HCT116 (cell line): ENCODE measurements around the gene ZNF319. TPM values are rescaled to one million over a fixed set of nuclear protein-coding genes. Genes with fewer than 3 reads are reported as not detected.

Experiments
- ATAC-seq: fragments of 200-7000 bp; cut with Tn5 transposase; 2 replicates; pipeline ENCODE4 v1.9.1; 2020; ENCODE audit warnings: mild to moderate bottlenecking, moderate library complexity
- BruUV-seq: library from RNA; stranded (reverse); fragments of 400-500 nt; replicated peaks from 2 replicates; lab custom pipeline; 2021; lab: Mats Ljungman, UMichigan
- CTCF ChIA-PET: fragments of 300-600 bp; sonication (Branson Sonifier 250); formaldehyde crosslinking; loops from one replicate; lab custom pipeline; 2021; ENCODE audit warnings: antibody characterized with exemption; lab: Charles Lee
- POLR2A ChIA-PET: fragments of 300-600, 350-600 bp; sonication (Branson Sonifier 250); formaldehyde crosslinking; loops from one replicate; lab custom pipeline; 2021; ENCODE audit warnings: antibody characterized with exemption; lab: Charles Lee
- RAD21 ChIA-PET, 2 experiments: fragments of 300-600 bp; sonication (Branson Sonifier 250); formaldehyde crosslinking; loops; one replicate each; lab custom pipeline; 2023; ENCODE audit warnings: low total read pairs in 2 of 2; ENCODE audit not compliant: uncharacterized antibody in 2 of 2, unreplicated experiment in 2 of 2, low non-redundant PET in 1 of 2; lab: Charles Lee
- DNase-seq: peaks from one replicate; pipeline ENCODE4 v3.0.0-alpha.2; 2010; ENCODE audit warnings: low read depth, low spot score
- H2AFZ ChIP-seq: fragments of 200-600 bp; shearing (Covaris generic), sonication (generic); 2 replicates; pipeline ENCODE4 v1.6.1; 2017; ENCODE audit warnings: low read depth, mixed run types, mixed read lengths, antibody characterized with exemption, low read length; ENCODE audit not compliant: poor library complexity, severe bottlenecking
- H3K27ac ChIP-seq: 2 replicates; pipeline ENCODE4 v1.5.1; 2012; ENCODE audit warnings: low read depth, low read length
- H3K27me3 ChIP-seq: fragments of 200-600 bp; sonication (generic); 2 replicates; pipeline ENCODE4 v1.6.1; 2016; ENCODE audit warnings: mixed run types, low read length, mixed read lengths; ENCODE audit not compliant: insufficient read depth
- H3K36me3 ChIP-seq, 2 experiments: fragments of 200-500 bp in 1 of 2; fragments of 200-600 bp in 1 of 2; sonication (Bioruptor generic) in 1 of 2; sonication (generic) in 1 of 2; 2 replicates each; pipeline versions ENCODE4 v1.5.1 to v1.6.1; 2014 to 2016; ENCODE audit warnings: low read length in 2 of 2, inconsistent platforms in 1 of 2, mixed read lengths in 1 of 2, mixed run types in 1 of 2; ENCODE audit not compliant: insufficient read depth in 2 of 2, control insufficient read depth in 1 of 2
- H3K4me1 ChIP-seq, 2 experiments: fragments of 200-600 bp in 1 of 2; sonication (generic) in 1 of 2; 2 replicates each; pipeline versions ENCODE4 v1.5.1 to v1.6.1; 2012 to 2017; ENCODE audit warnings: low read length in 2 of 2, inconsistent platforms in 1 of 2, mild to moderate bottlenecking in 1 of 2, mixed read lengths in 1 of 2, mixed run types in 1 of 2, moderate library complexity in 1 of 2; ENCODE audit not compliant: insufficient read depth in 2 of 2, control insufficient read depth in 1 of 2
- H3K4me2 ChIP-seq: fragments of 200-600 bp; sonication (generic); 2 replicates; pipeline ENCODE4 v1.6.1; 2017; ENCODE audit warnings: mixed run types, low read length, mixed read lengths
- H3K4me3 ChIP-seq, 2 experiments: fragments of 200-600 bp in 1 of 2; sonication (generic) in 1 of 2; replicated peaks in 1 of 2; 2 replicates each; pipeline ENCODE4 v1.5.1; 2011 to 2016; ENCODE audit warnings: low read length in 2 of 2, control low read depth in 1 of 2, low read depth in 1 of 2, mild to moderate bottlenecking in 1 of 2, mixed read lengths in 1 of 2, mixed run types in 1 of 2
- H3K79me2 ChIP-seq: fragments of 200-600 bp; sonication (generic); 2 replicates; pipeline ENCODE4 v1.6.1; 2017; ENCODE audit warnings: mild to moderate bottlenecking, mixed run types, low read length, moderate library complexity, mixed read lengths; ENCODE audit not compliant: insufficient read depth
- H3K9ac ChIP-seq: fragments of 200-600 bp; sonication (generic); 2 replicates; pipeline ENCODE4 v1.6.1; 2016; ENCODE audit warnings: low read length, mixed read lengths
- H3K9me2 ChIP-seq: fragments of 200-600 bp; sonication (generic), shearing (Covaris generic); 2 replicates; pipeline ENCODE4 v1.6.1; 2017; ENCODE audit warnings: mixed run types, mild to moderate bottlenecking, moderate library complexity; ENCODE audit not compliant: insufficient read depth
- H3K9me3 ChIP-seq, 2 experiments: fragments of 200-500 bp in 1 of 2; fragments of 200-600 bp in 1 of 2; sonication (Bioruptor generic) in 1 of 2; sonication (generic) in 1 of 2; 2 replicates each; pipeline ENCODE4 v1.6.1; 2014 to 2017; ENCODE audit warnings: low read length in 2 of 2, mixed read lengths in 2 of 2, inconsistent platforms in 1 of 2, low read depth in 1 of 2, mild to moderate bottlenecking in 1 of 2, mixed run types in 1 of 2, moderate library complexity in 1 of 2; ENCODE audit not compliant: control insufficient read depth in 1 of 2, insufficient read depth in 1 of 2
- H4K20me1 ChIP-seq: fragments of 200-600 bp; sonication (generic), shearing (Covaris generic); 2 replicates; pipeline ENCODE4 v1.6.1; 2017; ENCODE audit warnings: mixed run types, mild to moderate bottlenecking, moderate library complexity; ENCODE audit not compliant: insufficient read depth
- ATF3 ChIP-seq: IDR thresholded peaks from 2 replicates; pipeline ENCODE4 v1.6.1; 2012
- CEBPB ChIP-seq: IDR thresholded peaks from 2 replicates; pipeline ENCODE4 v1.6.1; 2012; ENCODE audit warnings: low read depth
- CTCF ChIP-seq, 3 experiments: fragments of 200-600 bp in 1 of 3; sonication (generic) in 1 of 3; IDR thresholded peaks in 2 of 3; conservative IDR thresholded peaks in 1 of 3; 2 replicates each; pipeline ENCODE4 v1.5.1; 2012 to 2017; ENCODE audit warnings: low read depth in 2 of 3, low read length in 2 of 3, antibody characterized with exemption in 1 of 3, borderline replicate concordance in 1 of 3, control low read depth in 1 of 3, mild to moderate bottlenecking in 1 of 3, mixed read lengths in 1 of 3, mixed run types in 1 of 3, moderate library complexity in 1 of 3; ENCODE audit not compliant: insufficient read depth in 1 of 3
- ELF1 ChIP-seq: IDR thresholded peaks from 2 replicates; pipeline ENCODE4 v1.6.1; 2012; ENCODE audit warnings: low read depth, borderline replicate concordance
- EZH2 ChIP-seq: fragments of 200-600 bp; sonication (generic); IDR thresholded peaks from 2 replicates; pipeline ENCODE4 v1.6.1; 2017; ENCODE audit warnings: antibody characterized with exemption, mixed run types
- EZH2phosphoT487 ChIP-seq: fragments of 200-600 bp; IDR thresholded peaks from 2 replicates; pipeline ENCODE4 v1.6.1; 2018; ENCODE audit warnings: antibody characterized with exemption, borderline replicate concordance
- FOSL1 ChIP-seq: IDR thresholded peaks from 2 replicates; pipeline ENCODE4 v1.6.1; 2012; ENCODE audit warnings: low read depth
- JUND ChIP-seq: IDR thresholded peaks from 2 replicates; pipeline ENCODE4 v1.6.1; 2012
- POLR2A ChIP-seq: IDR thresholded peaks from 2 replicates; pipeline ENCODE4 v1.7.0; 2011; ENCODE audit warnings: borderline replicate concordance; ENCODE audit not compliant: insufficient read depth, insufficient read length; ENCODE audit errors: extremely low read depth
- POLR2AphosphoS5 ChIP-seq: IDR thresholded peaks from 2 replicates; pipeline ENCODE4 v1.6.1; 2011; ENCODE audit warnings: mild to moderate bottlenecking, low read depth, low read length, moderate library complexity
- SRF ChIP-seq: IDR thresholded peaks from 2 replicates; pipeline ENCODE4 v1.6.1; 2012; ENCODE audit warnings: low read depth
- TCF7L2 ChIP-seq: IDR thresholded peaks from 2 replicates; pipeline ENCODE4 v1.7.0; 2011; ENCODE audit warnings: borderline replicate concordance, inconsistent platforms; ENCODE audit not compliant: insufficient read depth, insufficient read length; ENCODE audit errors: extremely low read depth
- ZBTB33 ChIP-seq: IDR thresholded peaks from 2 replicates; pipeline ENCODE4 v1.6.1; 2011; ENCODE audit warnings: mild to moderate bottlenecking, low read length, moderate library complexity; ENCODE audit not compliant: insufficient replicate concordance; ENCODE audit errors: extremely low read depth
- ZFX ChIP-seq: fragments of 450-650 bp; IDR thresholded peaks from 2 replicates; pipeline ENCODE4 v1.6.1; 2017
- ZNF274 ChIP-seq: fragments of 200-500 bp; sonication (Bioruptor generic); IDR thresholded peaks from 2 replicates; pipeline ENCODE4 v1.6.1; 2014; ENCODE audit warnings: mild to moderate bottlenecking, low read depth, low read length, inconsistent platforms
- intact Hi-C: fragments of 100-400 bp; cut with micrococcal nuclease; formaldehyde crosslinking; loops from 2 replicates; pipeline ENCODE4 v1.10.0; 2022
- total RNA-seq: library from RNA; stranded (reverse); gene quantifications from one replicate; pipeline ENCODE4 v1.2.1, GENCODE V29; 2021; ENCODE audit not compliant: unreplicated experiment

The ZNF319 gene
- total RNA-seq, 1 experiment from 2014 or later = 7.1 TPM

- no TSS peak for BruUV-seq
- H3K27ac ChIP-seq = no peak overlapping the region
- POLR2A ChIA-PET = no interaction called here
- CTCF ChIA-PET = no interaction called here
- no peaks in the 10 kb centered on the region for H3K9me3 ChIP-seq
- no peaks in the 10 kb centered on the region for H4K20me1 ChIP-seq
- no peak for ATAC-seq
- no peaks in the 10 kb centered on the region for H3K79me2 ChIP-seq
- H3K4me3 ChIP-seq = no peak overlapping the region
- RAD21 ChIA-PET = no interaction called here
- no peaks in the 10 kb centered on the region for H3K36me3 ChIP-seq
- no peak overlapping the region for H3K4me2 ChIP-seq
- TF ChIP-seq POLR2AphosphoS5 (no peak), ELF1 (no peak), SRF (no peak), POLR2A (no peak), FOSL1 (no peak), ATF3 (no peak), JUND (no peak), ZBTB33 (no peak)
- H3K4me1 ChIP-seq = no peaks in the 10 kb centered on the region
- H3K9me2 ChIP-seq = no peaks in the 10 kb centered on the region
- intact Hi-C loops = no loop called here
- H2AFZ ChIP-seq = no peak overlapping the region
- H3K9ac ChIP-seq = no peak overlapping the region
- no peak for DNase-seq
- H3K27me3 ChIP-seq = no peaks in the 10 kb centered on the region
Observed at GRCh38 chr16:57982385-57982784, 18.1 kb downstream of the ZNF319 start.

- ChIA-PET RAD21 (no interaction called here), CTCF (no interaction called here), POLR2A (no interaction called here)
- Histone ChIP-seq H2AFZ (no peak overlapping the region), H4K20me1 (no peaks in the 10 kb centered on the region), H3K4me2 (no peak overlapping the region), H3K27ac (no peak overlapping the region), H3K4me1 (no peaks in the 10 kb centered on the region), H3K9me2 (no peaks in the 10 kb centered on the region), H3K9me3 (no peaks in the 10 kb centered on the region), H3K79me2 (no peaks in the 10 kb centered on the region), H3K27me3 (no peaks in the 10 kb centered on the region), H3K9ac (no peak overlapping the region), H3K4me3 (no peak overlapping the region), H3K36me3 (no peaks in the 10 kb centered on the region)
- intact Hi-C loops = no loop called here
- ATAC-seq = no peak
- BruUV-seq = no TSS peak
- no peak for DNase-seq
- TF ChIP-seq ZBTB33 (no peak), JUND (no peak), ZFX (no peak), POLR2AphosphoS5 (no peak), EZH2phosphoT487 (no peak), CTCF (IDR thresholded peaks at IDR 0.05 in 2 of 3, conservative IDR thresholded peaks at IDR 0.05 in 1 of 3; ENCODE audit: borderline replicate concordance in 1 of 3, insufficient read depth in 1 of 3, low read depth in 2 of 3, low read length in 2 of 3) (no peak), ZNF274 (no peak), TCF7L2 (no peak), CEBPB (no peak), EZH2 (no peak)
Observed at GRCh38 chr16:57981636-57982035, 18.8 kb downstream of the ZNF319 start.
